Measurements from ENCODE around the gene SFXN5.

Gene SFXN5

DNA sequence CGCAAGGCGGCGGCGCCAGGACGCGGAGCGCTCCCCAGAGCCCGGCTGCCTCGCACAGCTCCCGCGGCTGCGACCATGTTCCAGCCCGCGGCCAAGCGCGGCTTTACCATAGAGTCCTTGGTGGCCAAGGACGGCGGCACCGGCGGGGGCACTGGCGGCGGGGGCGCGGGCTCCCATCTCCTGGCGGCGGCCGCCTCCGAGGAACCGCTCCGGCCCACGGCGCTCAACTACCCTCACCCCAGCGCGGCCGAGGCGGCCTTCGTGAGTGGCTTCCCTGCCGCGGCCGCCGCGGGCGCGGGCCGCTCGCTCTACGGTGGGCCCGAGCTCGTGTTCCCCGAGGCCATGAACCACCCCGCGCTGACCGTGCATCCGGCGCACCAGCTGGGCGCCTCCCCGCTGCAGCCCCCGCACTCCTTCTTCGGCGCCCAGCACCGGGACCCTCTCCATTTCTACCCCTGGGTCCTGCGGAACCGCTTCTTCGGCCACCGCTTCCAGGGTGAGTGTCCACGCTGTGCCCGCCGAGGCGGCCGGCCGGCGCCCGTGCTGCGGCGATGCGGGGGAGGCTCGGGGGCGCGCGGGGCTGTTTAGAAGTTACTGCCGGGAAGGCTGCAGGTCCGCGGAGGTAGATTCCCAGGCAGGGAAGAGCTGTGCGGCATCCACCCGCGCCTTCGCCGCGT, 153.5 kb downstream of the SFXN5 start:
- TF ChIP-seq, protein P1, sequence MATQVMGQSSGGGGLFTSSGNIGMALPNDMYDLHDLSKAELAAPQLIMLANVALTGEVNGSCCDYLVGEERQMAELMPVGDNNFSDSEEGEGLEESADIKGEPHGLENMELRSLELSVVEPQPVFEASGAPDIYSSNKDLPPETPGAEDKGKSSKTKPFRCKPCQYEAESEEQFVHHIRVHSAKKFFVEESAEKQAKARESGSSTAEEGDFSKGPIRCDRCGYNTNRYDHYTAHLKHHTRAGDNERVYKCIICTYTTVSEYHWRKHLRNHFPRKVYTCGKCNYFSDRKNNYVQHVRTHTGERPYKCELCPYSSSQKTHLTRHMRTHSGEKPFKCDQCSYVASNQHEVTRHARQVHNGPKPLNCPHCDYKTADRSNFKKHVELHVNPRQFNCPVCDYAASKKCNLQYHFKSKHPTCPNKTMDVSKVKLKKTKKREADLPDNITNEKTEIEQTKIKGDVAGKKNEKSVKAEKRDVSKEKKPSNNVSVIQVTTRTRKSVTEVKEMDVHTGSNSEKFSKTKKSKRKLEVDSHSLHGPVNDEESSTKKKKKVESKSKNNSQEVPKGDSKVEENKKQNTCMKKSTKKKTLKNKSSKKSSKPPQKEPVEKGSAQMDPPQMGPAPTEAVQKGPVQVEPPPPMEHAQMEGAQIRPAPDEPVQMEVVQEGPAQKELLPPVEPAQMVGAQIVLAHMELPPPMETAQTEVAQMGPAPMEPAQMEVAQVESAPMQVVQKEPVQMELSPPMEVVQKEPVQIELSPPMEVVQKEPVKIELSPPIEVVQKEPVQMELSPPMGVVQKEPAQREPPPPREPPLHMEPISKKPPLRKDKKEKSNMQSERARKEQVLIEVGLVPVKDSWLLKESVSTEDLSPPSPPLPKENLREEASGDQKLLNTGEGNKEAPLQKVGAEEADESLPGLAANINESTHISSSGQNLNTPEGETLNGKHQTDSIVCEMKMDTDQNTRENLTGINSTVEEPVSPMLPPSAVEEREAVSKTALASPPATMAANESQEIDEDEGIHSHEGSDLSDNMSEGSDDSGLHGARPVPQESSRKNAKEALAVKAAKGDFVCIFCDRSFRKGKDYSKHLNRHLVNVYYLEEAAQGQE (IDR thresholded peaks at IDR 0.05; ENCODE audit: insufficient read depth in 1 of 2, low read depth in 2 of 2, low read length in 2 of 2) = no peak
- TF ChIP-seq POLR2AphosphoS5 (IDR thresholded peaks at IDR 0.05; ENCODE audit: low read depth, low read length) (no peak), FOXP2 (optimal IDR thresholded peaks at IDR 0.05; ENCODE audit: borderline replicate concordance, extremely low read depth, extremely low read length, insufficient read depth) (no peak), SIN3A (IDR thresholded peaks at IDR 0.05; ENCODE audit: borderline replicate concordance, insufficient read depth, low read length) (no peak), TAF1 (IDR thresholded peaks at IDR 0.05; ENCODE audit: borderline replicate concordance, insufficient read depth, low read length) (no peak)

DNA sequence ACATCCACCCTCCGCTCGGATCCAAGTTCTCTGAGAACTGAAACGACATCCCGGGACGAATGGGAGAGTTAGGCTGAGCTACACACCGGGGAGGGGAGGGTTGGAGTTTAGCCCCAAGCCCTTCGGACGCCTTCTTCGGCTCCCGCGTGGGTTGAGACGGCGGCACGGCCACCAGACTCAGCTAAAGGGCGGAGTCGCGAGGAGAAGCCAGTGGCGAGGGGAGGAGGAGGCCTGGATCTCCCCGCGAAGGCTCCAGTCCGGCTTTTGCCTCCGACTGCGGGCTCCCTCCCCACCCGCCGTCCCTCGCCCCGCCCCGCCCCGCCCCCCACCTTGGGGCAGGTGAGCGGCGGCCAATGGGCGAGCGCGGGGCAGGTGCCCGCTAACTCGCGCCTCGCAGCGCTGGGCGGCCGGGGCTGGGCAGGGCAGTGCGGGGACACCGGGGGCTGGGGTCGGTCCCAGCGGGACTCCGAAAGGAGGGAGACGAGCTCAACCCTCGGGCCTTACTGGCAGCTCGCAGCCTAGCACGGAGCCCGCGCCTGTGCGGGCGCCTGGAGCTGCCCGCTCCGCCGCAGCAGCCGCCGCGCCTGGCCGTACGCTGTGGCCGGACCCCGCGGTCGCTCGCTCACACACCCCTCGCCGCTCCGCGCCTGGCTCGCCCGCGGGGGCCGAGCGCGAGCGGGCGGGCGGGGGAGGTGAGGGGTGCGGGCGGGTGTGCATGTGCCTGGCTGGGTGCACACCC, 154.2 kb downstream of the SFXN5 start, which contains the start of gene EMX1:
Gene EMX1 (plus strand): TSS at position 382 of the 739 bp plus-strand sequence. CDS start 334 bp downstream, at position 716.
- no peak for TF ChIP-seq SIN3A (IDR thresholded peaks at IDR 0.05; ENCODE audit: borderline replicate concordance, insufficient read depth, low read length)

DNA sequence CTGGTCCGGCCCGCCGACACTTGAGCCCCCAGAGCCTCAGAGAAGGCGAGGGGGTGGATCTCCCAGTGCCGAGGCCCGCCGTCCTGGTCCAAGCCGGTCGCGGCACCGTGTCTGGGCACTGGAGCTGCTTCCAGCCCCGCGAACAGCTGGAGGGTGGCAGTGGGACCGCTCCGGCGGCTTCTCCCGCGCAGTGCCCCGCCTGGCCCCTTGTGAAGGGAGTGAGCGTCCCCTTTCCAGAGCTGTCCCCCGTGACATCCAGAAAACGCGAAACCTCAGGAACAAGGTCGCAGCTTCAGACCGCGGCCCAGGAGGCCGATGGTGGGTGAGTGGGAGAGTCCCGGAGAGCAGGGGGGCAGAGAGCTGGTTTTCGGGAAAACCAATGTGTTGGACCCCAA, 154.8 kb downstream of the SFXN5 start:
- TF ChIP-seq FOXP2 (optimal IDR thresholded peaks at IDR 0.05; ENCODE audit: borderline replicate concordance, extremely low read depth, extremely low read length, insufficient read depth) = no peak
- TF ChIP-seq SIN3A (IDR thresholded peaks at IDR 0.05; ENCODE audit: borderline replicate concordance, insufficient read depth, low read length) = no peak
- TF ChIP-seq TAF1 (IDR thresholded peaks at IDR 0.05; ENCODE audit: borderline replicate concordance, insufficient read depth, low read length) = no peak
- TF ChIP-seq, protein P1 (IDR thresholded peaks at IDR 0.05; ENCODE audit: insufficient read depth in 1 of 2, low read depth in 2 of 2, low read length in 2 of 2) = no peak
- no peak for TF ChIP-seq POLR2AphosphoS5 (IDR thresholded peaks at IDR 0.05; ENCODE audit: low read depth, low read length)

DNA sequence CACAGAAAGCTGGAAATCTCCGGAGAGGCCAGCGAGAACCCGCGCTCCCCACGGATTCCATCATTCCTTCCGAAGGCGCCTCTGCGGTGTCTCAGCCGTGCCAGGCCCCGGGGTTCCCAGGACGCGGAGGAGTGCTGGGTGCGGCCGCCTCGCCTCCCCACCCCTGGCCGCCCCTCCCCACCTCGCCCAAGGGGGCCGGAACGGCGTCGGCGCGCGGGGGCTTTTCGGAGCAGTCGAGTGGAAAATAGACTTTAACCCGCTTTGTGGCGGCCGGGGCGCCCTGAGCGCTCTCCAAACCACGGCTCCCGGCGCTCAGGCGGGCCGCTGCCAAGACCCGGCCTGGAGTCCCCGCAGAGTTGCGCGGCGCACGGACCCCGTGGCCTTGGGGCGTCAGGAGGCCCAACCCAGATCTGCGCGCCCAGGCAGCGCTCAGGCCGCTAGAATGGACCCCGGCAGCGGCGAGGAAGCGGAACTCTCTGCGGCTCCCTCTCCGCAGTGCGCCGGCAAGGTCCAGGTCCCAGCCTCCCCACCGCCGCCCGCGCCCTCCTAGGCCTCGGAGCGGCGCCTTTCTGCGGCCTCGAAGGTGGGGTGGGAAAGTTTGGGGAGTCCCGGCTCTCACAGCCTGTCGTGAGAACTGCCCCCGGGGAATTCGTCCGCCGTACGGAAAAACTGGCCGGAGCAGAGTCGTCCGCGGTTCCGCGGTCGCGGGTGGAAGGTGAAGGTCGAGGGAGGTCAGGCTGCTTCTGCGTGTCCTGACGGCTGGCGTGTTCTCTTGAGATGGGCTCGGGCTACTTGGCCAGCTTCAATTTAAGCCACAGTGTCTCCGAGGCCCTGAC, 155.4 kb downstream of the SFXN5 start:
- TF ChIP-seq, protein P1 (IDR thresholded peaks at IDR 0.05; ENCODE audit: insufficient read depth in 1 of 2, low read depth in 2 of 2, low read length in 2 of 2) = no peak
- TF ChIP-seq TAF1 (IDR thresholded peaks at IDR 0.05; ENCODE audit: borderline replicate concordance, insufficient read depth, low read length) = no peak
- TF ChIP-seq POLR2AphosphoS5 (IDR thresholded peaks at IDR 0.05; ENCODE audit: low read depth, low read length) = no peak
- TF ChIP-seq SIN3A (IDR thresholded peaks at IDR 0.05; ENCODE audit: borderline replicate concordance, insufficient read depth, low read length) = no peak
- no peak for TF ChIP-seq FOXP2 (optimal IDR thresholded peaks at IDR 0.05; ENCODE audit: borderline replicate concordance, extremely low read depth, extremely low read length, insufficient read depth)

DNA sequence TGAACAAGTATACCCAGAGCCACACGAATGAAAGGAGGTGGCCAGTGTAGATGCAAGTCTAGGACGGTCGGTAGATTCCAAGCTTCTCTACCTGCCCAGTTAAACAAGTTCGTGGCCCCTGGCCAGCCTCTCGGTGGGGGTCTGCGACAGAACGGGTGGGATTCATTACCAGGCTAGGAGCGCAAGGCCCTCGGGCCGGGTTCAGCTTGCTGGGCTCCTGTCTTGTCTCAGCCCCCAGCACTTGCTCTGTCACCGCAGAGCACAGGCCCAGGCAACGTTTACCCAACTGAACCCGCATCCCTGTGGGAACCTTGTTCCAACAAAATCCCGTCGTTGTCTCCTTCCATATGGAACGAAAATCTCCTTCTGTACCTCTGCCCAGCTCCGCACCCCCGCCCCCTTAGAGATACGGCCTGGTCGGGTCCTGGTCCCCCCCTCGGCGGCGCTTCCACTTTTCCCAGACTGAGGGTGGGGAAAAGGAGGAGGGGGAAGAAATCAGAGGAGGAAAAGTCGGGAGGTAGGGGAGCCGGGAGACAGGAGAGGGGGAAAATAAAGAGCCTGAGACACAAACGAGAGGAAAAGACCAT, 156.1 kb downstream of the SFXN5 start:
- TF ChIP-seq TAF1 (IDR thresholded peaks at IDR 0.05; ENCODE audit: borderline replicate concordance, insufficient read depth, low read length) = no peak

All from PFSK-1 (cell line).